ENCODE measurements around the gene TMEM30A.

TMEM30A gene

DNA sequence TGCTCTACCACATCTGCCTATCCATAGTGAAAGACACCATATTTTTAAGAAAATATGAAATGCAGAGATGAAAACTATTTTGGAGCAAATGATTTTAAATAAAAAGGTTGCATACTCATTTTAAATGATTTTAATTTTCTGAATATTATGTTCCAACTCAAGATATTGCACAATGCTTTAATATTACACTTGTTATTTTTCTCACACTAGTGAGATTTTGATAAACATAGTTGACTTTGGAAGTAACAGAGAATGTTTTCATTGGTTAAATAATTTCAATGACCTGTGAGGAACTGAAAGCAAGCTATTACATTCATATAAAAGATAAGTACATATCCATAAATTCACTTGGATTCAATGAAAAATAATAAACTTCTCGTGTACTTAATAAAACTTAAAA, 7.2 kb upstream of the TMEM30A start:
- no peak for DNase-seq (ENCODE audit: low read depth)

DNA sequence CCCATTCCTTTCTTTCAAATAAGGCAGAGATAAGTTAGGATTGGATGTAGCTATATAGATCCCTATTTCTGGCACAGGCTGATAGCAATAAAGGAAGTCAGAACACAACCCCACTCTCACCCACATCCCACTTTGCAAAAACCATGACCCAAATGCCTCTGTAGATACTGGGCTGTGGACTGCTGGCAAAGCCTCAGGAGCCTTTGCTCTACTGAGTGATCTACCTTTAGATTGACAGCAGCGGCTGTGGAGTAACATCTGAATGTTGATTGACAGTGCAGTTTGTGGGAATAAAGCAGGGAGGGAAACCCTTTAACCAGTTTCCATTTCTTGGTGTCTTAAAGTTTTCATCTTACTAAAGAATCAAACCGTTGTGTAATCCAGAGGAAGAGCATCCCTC, 6.7 kb upstream of the TMEM30A start:
- DNase-seq (ENCODE audit: low read depth), result no peak

DNA sequence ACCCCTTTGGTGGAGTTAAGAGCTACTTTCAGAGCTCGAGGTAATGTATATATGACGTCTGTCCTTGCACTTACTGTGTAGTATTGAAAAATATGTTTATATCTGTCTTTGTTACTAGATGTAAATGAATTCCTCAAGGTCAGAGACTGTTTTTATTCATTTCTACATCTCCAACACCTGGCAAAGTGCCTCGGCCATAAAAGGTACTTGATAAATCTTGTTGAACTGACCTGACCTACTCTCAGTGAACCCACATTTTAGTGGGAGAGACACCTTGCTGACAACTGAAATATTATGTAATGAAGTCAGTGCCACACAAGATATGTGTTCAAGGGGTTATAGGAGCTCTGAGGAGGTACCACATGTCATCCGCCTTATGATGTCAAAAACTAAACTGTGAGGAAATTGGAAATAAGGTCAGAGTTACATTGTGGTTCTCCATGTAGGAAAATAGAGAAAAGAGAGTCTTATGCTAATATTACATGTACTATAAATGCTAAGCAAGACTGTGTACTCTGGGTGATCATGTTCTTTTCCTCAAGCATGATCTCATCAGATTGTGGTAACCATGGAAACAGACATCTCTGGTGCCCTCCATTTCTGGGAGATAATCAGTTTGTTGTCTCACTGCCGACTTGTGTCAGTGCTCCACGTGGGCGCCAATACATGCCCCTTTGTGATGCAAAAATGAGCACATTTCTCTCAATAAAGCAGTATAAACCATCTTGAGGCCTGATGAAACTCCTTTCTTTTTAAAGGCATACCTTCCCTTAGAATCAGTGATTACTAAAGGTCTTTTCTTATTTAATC, 5.7 kb upstream of the TMEM30A start:
- no peak for DNase-seq (ENCODE audit: low read depth)

DNA sequence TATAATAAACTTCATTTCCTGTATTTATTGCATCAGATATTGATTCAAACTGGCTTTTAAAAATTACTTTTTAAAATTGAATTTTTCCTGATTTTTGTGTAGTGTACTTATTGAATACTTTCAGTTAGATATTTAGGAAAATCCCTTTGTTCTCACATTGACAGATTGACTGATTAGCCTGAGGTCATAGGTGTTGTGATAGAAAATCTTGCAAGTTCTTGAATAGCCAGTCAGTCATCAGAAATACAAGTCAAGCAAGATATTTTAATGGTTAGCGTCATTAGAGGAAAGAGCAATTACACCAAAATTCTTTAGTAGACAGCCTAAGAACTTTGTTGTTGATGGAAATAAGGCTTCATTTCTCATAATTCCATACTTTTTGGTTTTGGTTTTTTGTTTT, 3.4 kb upstream of the TMEM30A start:
- no peak for DNase-seq (ENCODE audit: low read depth)

DNA sequence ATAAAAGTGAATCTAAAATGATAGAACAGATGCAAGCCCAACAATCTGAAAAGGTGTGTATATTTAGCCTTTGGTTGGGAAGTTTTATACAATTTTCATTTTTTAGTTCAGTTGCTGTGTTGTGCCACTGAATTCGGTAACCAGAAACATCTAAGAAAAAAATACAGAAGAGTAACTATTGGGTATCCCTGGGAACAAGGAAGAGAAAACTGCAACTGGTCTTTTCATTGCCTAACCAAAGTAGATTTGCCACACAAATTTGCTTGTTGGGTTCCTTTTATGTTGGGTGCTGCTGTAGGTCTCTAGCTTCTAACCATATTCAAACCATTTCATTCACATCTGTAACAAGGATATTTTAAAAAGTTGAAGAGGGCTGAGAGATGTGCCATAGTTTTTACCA, 2.8 kb upstream of the TMEM30A start:
- DNase-seq (ENCODE audit: low read depth), result no peak

DNA sequence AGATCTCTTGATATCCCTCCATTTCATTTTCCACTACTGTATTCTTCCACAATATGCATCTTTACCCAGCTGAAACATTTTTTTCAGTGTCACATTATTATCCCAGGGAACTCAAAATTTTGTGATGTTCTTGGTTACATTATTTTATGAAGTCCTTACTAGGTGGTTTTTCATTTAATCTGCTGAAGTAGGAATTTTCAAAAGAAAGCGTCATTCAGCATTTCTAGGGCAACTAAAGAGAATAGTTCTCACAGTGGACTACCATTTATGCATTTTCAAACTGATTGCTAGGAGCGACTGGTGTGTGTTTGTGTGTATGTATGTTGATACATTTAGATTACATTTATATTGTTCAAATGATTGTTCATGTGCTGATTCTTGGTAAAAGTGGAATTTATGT, 2.4 kb upstream of the TMEM30A start:
- no peak for DNase-seq (ENCODE audit: low read depth)

DNA sequence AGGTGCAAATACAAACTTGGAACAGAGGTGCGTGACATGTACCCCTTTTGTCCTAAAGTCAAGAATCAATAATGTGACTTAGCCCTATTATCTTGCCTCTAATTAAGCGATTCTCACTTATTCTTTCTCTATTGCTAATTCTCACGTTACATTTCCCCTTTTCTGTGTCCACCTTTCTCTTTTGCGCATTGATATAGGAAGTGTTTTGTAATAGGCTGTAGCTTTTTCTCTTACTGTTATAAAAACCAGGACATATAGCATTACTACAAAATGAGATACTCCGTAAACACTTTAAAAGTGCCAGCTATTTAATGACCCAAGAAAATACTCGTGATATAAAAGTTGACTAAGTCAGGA, 669 bp upstream of the TMEM30A start:
- DNase-seq (ENCODE audit: low read depth), result no peak

DNA sequence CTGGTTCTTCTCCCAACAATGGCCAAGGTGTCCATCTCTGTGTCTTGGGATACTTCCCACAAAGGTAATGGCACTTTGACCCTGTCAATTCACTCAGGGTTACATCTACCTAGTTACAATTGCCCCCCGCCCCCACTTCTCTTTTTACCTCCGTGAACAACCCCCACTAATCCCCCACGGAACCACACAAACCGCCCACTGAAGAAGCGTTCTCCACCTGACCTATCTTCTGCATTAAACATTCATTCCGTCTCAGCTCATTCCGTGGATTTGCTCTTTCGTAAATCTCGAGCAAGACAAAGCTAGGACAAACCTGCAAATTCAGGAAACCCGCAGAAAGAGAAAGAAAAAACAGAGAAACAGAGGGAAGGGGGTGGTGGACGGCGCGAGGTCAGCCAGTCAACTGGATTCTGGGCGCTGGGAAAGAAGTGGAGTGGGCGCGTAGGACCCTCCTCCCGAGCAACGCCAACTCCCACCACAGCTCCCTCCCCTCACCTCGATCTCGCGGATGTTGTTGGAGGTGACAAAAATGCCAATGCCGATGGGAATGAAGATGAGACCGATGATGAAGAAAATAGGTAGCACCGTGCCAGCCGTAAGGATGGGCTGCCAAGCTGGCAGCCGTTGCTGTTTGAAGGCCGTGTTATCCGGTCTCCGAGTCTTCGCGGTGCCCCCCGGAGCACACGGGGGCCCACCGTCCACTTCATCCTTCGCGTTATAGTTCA, 523 bp downstream of the TMEM30A start:
- DNase-seq (ENCODE audit: low read depth), result no peak

DNA sequence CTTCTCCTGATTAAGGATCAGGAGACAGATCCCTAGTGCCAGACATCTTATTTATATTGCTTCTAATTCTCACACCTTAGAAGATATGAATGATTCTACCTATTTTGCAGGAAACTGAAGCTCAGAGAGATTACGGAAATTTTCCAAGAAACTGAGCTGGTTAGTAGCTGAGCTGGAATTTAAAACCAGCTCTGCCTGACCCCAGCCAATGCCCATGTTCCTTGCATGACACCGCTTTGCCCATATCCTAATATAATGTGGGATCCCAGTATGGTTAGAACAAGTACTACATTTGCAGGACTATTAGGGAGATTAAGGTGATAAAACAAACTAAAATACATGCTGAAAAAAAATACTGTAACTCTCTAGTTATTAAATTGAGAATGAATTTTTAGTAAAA, 1.9 kb downstream of the TMEM30A start:
- DNase-seq (ENCODE audit: low read depth), result no peak

DNA sequence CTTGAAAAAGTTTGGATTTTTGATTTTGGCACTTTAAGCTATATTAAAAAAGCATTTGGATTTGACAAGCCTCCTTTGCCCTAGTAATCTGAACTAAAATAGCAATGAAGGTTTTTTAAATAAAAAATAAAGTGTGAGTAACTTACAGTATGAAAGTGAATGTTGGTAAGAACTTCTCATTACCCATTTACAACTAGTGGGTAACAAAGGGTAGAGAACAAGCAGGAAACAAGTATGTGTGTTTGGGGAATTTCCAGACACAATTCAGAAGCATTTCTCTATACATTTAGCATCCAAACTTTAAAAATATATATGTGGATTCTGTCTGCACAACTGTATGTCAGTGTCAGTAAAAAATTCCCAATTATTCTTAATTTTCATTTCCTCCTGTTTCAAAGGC, 2.9 kb downstream of the TMEM30A start:
- no peak for DNase-seq (ENCODE audit: low read depth)

DNA sequence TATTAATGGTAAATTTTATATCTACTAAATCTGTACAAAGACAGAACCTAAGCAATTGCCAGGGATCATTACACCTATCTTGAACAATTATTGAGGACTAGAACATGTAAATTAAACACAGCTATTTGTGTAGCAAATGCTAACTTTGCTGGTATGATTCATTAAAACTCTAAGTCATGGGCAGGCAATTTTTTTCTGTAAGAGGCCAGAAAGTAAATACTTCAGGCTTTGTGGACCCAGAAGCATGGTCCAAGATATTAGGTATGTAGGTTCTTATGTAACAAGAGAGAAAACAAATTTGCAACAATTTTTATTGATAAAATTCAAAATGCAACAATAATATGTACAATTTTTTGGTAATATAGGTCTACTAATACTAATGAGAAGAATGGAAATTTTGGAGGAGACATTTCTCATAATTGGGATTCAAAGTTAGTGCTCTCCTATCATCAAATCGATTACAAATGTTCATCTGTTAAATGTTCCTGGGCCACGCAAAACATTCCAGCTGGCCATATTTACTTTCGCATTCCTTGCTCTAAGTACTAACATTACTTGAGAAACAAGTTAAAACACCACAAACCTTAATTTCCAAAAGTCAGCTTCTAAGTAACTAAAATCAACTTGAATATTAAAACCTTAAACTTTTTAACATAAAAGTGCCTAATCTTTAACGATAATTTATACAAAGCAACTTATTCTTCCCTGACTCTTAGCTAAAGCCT, 4.3 kb downstream of the TMEM30A start:
- DNase-seq (ENCODE audit: low read depth), result no peak

DNA sequence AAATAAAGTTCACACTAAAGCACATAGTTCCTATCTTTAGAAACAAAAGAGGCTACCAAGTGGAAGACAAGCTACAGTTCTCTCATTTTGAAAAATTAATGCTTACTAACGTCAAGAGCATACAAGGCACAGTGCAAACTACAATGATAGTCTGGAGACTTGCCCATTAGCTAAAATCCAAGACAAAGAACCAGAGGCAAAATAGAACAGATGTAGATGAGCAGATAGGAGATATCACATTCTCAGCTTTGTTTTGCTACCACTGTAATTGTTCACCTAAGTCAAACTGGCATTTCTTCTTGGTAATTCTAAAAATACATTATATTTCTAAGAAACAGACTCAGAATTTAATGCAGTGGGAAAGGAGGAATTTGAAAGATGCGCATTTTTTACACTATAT, 5.2 kb downstream of the TMEM30A start:
- DNase-seq (ENCODE audit: low read depth), result no peak

DNA sequence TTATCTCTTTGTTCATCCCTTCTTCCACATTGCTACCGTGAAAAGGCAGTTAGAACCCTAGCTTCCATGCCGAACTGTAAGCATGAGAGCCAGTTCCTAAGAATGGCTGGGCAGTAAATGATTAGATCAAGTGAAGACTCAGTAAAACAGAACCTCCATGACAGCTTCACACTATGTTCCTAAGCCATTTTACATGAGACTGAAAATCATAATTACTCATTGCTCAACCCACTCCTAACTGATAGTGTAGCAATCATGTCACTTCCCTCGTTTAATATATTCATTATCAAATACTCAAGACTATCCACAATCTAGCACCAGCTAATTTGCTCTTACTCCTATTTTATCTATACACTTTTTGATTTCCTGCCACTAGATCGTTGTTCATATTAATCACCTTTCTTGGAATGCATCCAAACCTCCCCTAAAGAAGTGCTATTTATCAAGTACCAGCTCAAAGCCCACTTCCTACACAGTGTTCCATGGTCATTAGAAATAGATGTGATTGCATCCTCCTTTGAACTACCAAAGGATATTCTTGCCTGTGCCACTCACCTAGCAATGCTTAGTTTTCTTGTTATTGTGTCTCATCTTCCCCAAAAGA, 6.0 kb downstream of the TMEM30A start:
- no peak for DNase-seq (ENCODE audit: low read depth)

DNA sequence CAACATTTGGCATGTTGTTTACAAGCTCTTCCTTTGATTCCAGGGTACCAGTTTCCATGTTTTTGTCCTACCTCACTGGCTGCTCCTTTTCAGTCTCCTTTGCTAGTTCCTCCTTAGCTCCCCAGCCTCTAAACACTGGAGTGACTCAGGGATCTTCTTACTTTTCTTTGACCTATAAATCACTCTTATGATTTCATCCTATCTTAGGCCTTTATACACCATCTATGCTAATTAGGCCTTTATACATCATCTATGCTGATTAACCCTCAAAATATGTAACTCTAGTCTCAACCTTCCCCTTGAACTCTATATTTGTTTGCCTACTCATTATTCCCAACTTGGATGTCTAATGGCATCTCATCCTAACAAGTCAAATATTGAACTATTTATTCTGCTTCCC, 9.5 kb downstream of the TMEM30A start:
- no peak for DNase-seq (ENCODE audit: low read depth)

DNA sequence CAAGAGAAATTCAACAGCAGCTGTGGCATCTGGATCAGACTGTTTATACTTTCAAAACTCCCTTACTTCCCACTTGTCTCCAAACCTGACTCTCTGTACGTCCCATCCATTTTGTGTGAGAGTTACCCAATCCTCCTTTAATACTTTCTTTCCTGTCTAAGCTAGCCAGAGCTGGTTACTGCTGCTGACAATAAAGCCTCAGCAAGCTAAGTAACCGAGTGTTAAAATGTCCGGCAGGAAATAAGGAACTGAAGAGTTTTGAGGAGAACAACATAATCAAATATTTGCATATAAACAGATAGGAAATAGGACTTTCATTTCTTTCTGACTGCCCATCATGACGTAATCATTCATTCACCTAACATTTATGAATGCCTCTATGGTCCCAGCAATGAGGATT, 11.6 kb downstream of the TMEM30A start:
- DNase-seq (ENCODE audit: low read depth), result no peak

DNA sequence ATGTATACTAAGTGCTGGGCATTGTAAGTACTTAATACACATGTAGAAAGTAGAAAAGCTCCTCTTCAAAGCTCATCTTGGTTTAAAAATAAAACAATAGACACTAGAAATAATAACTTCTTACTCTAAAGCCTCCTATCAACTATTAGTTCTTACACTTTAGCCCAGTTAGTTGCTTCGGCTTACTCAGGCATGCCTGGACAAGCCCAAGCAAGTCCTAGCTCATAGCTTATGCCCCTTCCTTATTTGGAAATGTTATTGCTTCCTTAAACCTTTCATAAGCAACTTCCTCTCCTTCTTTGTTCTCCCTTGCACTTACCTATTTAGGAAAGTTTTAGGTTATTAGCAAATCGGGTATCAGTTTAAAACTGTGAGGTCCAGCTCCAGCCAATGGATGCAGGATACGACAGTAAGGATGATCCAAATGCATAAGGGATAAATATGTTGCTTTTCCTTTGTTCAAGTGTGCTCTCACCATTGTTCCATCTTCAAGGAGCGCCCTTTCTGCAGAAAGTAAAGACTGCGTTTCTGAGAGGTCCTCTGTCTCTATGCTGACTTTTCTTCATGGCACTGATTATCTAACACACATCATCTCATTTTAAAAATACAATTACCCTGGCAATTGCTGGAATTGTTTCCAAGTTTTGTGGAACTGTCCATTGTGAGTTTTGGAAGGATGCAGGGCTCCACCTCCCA, 12.3 kb downstream of the TMEM30A start:
- no peak for DNase-seq (ENCODE audit: low read depth)

DNA sequence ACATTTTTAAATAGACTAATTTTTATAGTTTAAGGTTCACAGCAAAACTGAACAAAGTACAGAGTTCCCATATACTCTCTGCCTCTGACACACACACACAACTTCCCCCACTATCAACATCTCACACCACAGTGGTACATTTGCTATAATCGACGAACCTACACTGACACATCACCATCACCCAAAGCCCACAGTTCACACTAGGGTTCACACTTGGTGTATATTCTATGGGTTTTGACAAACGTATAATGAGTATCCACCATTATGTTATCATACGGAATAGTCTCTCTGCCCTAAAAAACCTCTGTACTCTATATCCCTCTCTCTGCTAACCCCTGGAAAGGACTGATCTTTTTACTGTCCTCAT, 15.6 kb downstream of the TMEM30A start:
- DNase-seq (ENCODE audit: low read depth), result no peak

DNA sequence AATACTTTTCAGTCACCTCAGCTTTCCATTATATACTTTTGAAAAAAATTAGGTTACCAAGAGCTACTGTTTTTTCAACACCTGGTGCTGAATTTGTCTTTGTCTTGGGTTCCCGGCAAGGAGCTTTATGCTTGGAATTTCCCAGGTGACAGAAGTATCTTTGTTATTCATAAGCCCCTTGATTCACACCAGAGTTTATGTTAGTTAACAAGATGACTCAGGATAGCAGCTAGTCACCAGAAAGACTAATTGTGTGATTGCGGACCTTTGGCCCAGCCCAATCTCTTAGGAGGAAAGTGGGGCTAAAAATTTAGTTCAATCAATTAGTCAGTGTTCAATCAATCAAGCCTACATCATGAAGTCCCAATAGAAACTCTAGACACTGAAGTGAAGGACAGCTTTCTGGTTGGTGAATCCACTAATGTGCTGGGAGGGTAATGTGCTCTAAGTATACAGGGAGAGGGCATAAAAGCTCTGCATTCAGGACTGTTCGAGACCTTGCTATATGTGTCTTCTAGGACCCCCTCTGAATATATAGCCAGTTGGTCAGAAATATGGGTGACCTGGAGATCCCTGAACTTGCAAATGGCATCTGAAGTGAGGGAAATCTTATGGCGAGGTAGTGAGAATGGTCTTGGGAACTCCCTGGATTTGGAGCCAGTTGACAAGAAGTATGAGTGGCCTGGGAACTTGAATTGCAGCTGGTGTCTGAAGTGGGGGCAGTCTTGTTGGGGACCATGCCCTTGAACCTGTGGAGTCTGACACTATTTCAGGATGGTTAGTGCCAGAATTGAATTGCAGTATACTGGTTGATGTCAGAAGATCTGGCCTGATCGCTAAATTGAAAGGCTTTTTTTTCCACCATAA, 16.2 kb downstream of the TMEM30A start:
- DNase-seq (ENCODE audit: low read depth), result no peak

DNA sequence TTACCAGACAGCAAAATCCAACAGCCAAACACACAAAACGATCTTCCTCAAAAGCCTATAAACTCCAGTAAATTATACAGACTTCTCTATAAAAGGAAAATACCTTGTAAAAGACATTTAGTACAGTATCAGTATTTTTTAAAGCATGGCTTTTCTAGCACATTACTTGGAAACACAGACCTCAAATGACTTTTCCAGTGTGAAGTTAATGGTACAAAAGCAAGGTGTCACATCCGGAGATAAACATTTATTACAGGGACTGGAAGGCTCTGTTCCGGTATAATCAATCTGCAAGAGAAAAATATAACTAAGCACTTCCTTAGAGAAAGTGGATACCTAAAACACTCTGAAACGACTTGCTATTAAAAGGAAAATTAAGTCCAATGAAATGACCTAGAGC, 17.1 kb downstream of the TMEM30A start:
- no peak for DNase-seq (ENCODE audit: low read depth)

DNA sequence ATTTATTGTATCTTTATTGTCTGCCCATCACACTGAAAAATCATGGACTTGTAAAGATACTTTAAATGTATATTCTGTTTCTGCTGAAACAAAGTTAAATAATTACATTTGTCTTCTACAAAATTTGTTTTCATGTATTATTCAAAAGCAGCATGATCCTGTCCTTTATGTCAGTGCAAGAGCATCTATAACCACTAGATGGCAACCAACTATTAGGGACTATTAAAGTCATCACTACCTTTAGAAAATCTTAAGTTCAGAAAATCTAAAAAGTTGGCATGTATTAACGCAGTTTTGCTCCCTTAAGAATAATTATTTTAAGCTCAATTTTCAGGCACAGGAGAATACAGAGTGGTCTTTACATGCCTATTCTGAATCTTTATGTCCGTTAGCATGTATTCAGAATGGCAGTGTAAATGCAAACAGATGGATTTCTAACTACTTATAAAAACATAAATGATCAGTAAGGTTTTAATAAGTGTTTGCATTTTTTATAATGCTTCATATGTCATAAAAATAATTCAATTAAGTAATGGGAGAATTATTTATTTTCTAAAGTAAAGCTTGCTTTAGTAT, 17.8 kb downstream of the TMEM30A start:
- no peak for DNase-seq (ENCODE audit: low read depth)

DNA sequence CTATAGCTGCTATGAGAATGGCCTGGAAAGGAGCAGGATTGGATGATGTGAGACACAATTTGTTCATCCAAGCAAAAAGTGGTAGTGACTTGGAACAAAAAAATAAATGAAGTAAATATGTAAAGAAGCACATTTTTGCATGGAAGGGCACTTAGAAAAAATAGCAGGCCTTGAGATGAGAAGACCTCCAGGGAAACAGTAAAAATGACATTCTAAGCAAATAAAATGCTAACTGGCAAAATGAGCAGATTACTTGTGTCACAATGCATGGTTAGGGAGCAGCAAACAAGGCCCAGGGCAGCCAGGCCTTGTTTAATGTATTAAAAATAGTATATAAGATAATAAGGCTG, 21.2 kb downstream of the TMEM30A start:
- DNase-seq (ENCODE audit: low read depth), result no peak
